HTERT RPE-1 (cell line): ENCODE results near the gene DDR1.
"Not testable (repeated sequence)": the region's sequence is repeated elsewhere in the genome, so short reads cannot be mapped to it uniquely, and the experiment has no call there.

Experiments used
- in situ Hi-C: fragments of 300-500 bp; cut with MboI; formaldehyde crosslinking; loops from 4 replicates; pipeline ENCODE4 v1.14.3; 2020; ENCODE audit warnings: low sequenced_read_pairs

The DDR1 gene

DNA sequence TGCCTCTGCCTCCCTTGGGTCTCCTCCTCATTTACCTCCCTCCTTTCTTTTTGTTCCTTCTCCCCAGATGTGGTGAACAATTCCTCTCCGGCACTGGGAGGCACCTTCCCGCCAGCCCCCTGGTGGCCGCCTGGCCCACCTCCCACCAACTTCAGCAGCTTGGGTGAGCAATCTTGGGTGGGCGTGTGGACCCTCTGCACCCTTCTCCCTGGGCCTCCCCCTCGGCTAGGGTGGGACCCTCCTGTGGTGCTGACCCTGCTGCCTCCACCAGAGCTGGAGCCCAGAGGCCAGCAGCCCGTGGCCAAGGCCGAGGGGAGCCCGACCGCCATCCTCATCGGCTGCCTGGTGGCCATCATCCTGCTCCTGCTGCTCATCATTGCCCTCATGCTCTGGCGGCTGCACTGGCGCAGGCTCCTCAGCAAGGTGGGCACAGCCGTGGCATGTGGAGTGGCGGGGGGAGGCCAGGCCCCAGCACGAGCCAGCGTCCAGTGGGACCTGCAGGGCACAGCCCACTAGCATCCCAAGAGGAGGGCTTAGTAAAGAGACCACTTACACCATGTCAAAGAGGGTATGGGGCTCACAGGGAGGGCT lies 8.8 kb downstream of the DDR1 start:
- in situ Hi-C loops = no loop called here

DNA sequence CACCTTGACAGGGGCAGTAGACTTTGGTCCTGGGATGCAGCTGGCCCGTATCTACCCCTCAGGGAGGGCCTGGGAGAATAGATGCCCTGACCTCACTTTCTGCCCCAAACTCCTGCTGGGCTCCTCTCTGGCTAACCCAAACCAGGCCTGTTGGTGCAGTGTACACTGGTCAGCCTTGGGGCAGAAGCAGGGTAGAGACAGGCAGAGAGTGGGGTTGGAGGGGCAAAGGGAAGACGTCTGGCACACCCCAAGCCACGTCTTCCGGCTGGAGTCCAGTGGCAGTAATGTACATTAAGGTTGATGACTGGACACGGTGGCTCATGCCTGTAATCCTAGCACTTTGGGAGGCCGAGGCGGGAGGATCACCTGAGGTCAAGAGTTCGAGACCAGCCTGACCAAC lies 9.3 kb downstream of the DDR1 start:
- in situ Hi-C loops = no loop called here

DNA sequence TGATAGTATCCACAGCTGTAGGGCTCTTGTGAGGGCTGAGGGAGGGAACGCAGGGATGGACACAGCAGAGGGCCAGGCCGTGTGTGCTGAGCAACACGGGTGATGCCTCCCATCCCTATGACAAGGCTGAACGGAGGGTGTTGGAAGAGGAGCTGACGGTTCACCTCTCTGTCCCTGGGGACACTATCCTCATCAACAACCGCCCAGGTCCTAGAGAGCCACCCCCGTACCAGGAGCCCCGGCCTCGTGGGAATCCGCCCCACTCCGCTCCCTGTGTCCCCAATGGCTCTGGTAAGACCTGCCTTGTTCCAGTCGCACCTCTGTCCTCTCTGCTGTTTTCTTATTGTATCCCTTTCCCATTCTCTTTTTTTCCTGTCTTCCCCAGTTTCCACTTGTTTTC lies 10.1 kb downstream of the DDR1 start:
- in situ Hi-C loops = no loop called here

DNA sequence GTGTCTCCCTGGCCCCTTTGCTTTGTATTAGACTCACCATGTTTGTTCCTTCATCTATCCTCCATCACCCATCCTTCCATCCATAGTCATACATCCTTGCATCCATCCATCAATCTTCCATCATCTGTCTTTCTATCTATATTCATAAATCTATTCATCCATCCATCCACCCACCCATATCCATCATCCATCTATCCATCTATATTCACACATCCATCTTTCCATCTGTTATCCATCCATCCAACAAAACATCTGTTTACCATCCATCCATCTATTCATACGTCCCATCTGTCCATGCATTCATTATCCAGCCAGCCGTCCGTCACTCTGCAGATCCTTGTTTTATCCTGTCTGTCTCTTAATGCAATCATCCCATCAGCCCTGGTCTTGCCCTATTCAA lies 10.6 kb downstream of the DDR1 start:
- in situ Hi-C loops = no loop called here

DNA sequence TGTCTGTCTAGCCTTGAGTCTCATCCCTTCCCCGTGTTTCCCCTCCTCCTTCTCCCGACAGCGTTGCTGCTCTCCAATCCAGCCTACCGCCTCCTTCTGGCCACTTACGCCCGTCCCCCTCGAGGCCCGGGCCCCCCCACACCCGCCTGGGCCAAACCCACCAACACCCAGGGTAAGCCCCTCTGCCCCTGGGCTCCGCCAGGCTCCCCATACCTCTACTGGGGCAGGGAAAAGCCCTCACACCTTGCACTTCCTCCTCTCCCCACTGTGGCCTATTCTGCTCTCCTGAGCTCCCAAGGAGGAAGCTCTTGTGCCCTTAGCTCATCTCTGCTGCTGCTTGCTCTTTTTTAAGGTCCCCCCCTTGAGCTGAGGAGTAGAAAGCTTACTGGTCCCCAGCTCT lies 11.0 kb downstream of the DDR1 start:
- in situ Hi-C loops = no loop called here

DNA sequence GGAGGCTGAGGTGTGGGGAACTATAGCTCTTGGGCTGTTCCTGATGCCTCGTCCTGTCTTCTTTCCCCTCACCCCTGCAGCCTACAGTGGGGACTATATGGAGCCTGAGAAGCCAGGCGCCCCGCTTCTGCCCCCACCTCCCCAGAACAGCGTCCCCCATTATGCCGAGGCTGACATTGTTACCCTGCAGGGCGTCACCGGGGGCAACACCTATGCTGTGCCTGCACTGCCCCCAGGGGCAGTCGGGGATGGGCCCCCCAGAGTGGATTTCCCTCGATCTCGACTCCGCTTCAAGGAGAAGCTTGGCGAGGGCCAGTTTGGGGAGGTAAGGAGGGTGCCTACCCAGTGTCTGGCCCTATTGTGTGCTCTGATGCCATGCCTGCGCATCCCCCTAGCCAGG lies 12.2 kb downstream of the DDR1 start:
- in situ Hi-C loops = no loop called here

DNA sequence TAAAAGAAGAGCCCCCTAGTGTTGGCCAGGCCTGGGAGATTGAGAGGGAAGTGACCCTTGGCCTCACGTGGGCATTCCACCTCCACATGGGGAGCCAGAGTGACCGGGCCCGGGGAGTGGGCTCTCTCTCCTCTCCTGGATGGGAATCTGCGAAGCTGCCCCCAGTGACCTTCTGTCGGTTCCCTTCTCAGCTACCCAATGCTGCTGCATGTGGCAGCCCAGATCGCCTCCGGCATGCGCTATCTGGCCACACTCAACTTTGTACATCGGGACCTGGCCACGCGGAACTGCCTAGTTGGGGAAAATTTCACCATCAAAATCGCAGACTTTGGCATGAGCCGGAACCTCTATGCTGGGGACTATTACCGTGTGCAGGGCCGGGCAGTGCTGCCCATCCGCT lies 13.6 kb downstream of the DDR1 start:
- in situ Hi-C loops = no loop called here

DNA sequence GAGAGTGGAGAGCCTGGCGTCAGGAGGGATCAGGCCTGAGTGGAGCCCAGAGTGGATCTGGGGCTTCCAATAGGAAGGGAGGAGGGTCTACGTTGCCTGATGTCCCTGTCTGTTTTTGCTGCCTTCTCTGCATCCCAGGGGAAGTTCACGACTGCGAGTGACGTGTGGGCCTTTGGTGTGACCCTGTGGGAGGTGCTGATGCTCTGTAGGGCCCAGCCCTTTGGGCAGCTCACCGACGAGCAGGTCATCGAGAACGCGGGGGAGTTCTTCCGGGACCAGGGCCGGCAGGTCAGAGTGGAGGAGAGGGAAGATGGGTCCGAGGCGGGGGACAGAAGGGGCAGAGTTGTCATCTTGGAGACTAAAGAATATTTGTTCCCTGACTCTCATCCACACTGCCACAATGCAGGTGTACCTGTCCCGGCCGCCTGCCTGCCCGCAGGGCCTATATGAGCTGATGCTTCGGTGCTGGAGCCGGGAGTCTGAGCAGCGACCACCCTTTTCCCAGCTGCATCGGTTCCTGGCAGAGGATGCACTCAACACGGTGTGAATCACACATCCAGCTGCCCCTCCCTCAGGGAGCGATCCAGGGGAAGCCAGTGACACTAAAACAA lies 14.5 kb downstream of the DDR1 start:
- in situ Hi-C loops = no loop called here

DNA sequence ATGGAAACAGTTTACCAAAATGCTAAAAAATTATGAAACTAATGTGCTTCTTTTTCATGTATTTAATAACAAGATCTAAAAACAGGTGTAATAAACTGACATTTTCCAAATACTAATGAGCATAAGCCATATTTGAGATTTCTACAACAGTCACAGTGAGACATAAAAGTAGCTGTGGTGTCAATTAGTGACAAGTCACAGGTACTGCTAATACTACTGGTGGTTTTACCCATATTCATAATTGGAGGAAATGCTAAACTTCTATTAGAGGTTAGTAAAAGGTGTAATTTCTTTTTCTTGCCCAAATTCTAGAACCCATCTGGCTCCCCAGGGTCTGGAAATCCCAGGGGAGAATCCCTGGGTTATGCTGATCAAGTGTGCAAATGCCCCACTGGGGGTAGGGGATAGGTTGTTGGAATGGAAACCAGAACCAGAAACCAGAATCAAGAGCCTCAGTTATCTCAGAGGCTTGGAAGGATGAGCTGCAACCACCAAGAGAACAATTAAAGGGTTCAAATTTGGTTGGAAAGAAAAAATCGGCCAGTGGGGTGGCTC lies 16.6 kb downstream of the DDR1 start:
- in situ Hi-C loops = no loop called here

DNA sequence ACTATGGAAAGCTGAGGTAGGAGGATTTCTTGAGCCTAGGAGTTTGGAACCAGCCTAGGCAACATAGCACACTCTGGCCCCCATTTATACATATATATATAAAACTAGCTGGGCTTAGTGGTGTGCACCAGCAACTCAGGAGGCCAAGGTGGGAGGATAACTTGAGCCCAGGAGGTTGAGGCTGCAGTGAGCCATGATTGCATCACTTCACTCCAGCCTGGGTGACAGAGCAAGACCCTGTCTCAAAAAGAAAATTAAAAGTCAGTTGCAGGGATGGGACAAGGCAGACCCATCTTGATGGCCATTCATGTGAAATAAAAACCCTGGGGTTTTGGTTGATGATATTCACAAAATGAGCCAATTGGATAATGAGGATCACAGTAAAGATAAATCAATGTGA lies 17.1 kb downstream of the DDR1 start:
- in situ Hi-C loops = no loop called here

DNA sequence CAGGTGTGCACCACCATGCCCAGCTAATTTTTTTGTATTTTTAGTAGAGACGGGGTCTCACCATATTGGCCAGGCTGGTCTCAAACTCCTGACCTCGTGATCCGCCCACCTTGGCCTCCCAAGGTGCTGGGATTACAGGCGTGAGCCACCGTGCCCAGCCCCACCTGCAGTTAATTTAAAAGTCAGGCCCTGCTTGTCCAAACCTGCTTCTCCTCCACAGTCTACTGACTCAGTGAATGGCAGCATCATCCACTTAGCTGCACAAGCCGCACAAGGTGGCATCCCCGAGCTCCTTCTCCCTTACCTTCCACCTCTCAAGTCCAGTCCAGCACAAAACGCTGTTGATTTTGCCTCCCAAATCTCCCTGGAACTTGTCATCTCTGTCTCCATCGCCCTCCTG lies 17.9 kb downstream of the DDR1 start:
- in situ Hi-C loops = not testable (repeated sequence)

DNA sequence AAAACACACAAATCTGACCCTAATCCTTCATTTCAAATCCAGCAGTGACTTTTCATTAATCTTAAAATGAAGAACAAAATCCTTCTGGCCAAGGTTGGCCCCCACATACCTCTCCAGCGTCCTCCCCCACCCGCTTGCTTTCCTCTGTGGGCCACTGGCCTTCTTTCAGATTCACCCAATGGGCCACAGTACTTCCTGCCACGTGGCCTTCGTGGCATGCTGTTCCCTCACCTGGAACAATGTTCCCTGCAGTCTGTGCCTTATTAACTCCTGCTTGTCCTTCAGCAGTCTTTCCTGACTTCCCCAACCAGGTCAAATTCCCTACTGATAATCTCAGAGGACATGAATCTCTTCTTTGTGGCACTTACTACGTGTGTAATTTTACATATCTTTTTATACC lies 18.4 kb downstream of the DDR1 start:
- in situ Hi-C loops = no loop called here

DNA sequence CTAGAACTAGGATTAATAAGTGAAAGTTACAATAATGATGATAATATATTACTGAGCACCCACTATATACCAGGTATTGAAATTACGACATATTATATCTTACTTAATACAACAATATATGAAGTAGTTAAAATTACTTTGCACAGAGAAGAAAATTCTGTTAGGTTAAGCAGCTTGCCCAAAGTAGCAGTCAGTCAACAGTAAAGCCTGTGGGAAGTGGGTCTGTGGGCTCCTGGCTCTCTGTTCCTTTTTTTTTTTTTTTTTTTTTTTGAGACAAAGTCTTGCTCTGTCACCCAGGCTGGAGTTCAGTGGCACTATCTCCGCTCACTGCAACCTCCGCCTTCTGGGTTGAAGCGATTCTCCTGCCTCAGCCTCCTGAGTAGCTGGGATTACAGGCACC lies 18.9 kb downstream of the DDR1 start:
- in situ Hi-C loops = no loop called here

DNA sequence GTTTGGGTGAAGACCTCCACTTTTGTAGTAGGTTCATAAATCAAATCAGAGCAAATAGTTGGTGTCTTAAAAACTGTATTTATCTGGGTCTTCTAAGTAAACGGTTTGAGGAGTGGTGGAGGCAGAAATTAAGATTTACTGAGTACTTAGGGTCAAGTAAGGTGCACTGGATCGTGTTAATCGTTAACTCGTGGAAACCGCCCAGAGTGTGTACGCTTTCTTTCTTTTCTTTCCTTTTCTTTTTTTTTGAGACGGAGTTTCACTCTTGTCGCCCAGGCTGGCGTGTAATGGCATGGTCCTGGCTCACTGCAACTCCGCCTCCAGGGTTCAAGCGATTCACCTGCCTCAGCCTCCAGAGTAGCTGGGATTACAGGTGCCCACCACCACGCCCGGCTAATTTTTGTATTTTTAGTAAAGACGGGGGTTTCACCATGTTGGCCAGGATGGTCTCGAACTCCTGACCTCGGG lies 23.0 kb downstream of the DDR1 start:
- in situ Hi-C loops = not testable (repeated sequence)

DNA sequence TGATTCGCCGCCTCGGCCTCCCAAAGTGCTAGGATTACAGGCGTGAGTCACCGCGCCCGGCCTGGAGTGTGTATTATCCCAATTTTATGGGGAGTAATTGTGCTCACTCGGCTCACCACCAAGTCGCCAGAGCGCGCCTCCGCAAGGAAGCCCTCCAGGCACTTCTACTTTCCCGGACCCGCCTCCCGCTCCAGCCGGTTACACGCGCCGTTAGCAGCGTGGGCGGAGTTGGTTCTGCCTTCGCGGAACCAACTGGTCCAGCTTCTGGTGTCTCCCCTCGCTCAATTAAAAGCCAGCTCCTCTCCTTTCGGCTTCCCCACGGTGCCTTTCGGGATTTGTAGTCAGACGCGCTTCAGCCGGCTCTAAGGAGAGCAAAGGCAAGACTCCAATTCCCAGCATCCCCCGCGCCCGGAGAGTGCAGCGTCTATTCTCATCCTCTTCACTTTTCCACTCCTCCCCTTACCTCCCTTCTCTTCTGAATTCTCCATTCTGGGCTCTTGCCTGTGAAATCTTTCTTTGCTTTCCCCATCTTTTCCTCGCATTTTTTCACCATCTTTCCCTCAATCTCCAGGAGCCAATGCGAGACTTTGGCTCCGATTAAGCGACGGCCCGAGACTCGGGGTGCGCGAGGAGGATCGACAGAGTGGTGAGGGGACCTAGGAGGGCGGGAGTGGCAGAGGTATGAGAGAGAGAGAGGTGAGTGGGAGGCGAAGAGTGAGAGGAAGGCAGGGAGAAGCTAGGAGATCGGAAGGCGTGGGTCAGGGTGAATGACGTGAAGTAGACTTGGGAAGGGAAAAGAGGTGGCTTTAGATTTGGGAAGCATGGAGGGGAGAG lies 23.7 kb downstream of the DDR1 start, which contains the start of gene GTF2H4:
Gene GTF2H4 (plus strand): TSS at position 450 of the 834 bp plus-strand sequence.
- in situ Hi-C loops = no loop called here

DNA sequence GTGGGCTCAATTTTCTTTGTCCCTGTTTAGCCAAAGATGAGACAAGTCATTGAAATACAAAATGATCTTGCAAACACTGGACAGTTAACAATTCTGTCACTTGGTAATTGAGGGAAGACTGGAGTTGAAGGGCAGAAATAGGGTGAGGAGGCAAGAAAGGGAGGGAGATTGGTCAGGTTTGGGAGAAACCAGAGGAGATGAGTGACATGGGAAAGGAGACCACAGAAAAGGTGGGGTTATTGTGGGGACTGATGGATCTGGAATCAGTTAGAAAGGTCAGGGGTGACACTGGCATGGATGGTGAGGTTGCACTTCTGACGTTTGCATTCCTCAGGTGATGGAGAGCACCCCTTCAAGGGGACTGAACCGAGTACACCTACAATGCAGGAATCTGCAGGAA lies 24.4 kb downstream of the DDR1 start:
- in situ Hi-C loops = no loop called here

DNA sequence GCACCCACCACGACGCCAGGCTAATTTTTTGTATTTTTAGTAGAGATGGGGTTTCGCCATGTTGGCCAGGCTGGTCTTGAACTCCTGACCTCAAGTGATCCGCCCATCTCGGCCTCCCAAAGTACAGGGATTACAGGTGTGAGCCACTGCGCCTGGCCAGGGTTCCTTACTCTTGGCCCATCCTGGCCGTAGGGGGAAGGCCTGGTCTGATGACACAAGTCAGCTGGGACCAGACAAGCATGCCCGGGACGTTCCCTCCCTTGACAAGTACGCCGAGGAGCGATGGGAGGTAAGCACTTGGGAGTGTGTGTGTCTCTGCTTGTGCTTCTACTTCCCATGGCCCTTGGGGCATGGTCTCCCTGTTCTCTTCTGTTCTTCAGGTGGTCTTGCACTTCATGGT lies 26.2 kb downstream of the DDR1 start:
- in situ Hi-C loops = not testable (repeated sequence)

DNA sequence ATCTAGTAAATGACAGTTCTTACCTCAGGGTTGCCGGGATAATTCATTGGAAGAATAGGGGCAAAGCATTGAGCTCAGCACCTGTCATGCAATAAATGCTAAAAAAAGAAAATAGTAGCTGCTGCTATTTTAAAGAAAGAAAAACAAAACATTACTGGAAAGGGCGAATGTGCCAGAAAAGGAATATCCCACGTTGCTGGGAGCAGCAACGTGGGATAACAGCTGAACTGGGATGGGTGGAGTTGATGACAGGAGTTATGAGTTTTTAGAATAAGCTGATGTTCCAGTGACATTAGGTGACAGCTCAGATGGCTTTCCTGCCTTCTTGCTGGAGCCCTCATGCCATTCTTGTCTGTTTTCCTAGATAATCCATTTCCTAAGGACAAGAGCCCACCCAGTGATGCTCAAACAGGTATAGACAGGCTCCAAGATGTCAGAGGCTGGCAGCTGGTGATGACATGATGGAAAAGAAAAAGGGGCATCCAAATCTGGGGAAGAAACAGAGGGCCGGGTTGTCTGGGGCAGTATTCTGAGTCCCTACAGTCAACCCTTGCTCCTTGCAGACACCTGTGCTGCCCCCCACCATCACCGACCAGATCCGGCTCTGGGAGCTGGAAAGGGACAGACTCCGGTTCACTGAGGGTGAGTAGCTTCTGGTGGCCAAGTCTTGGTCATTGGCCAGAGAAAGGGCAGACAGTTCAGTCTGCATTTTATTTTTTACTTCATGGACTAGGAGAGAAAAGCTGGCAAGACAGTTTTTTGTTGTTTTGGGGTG lies 28.6 kb downstream of the DDR1 start:
- in situ Hi-C loops = no loop called here

DNA sequence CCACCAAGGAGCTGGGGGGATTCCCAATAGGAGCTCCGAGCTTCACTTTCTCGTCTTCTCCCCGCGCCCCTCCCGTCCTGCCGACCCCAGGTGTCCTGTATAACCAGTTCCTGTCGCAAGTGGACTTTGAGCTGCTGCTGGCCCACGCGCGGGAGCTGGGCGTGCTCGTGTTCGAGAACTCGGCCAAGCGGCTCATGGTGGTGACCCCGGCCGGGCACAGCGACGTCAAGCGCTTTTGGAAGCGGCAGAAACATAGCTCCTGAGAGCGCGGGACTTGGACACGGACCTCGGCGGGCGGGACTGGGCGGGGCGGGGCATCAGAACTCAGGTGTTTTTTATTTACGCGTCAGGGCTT lies 29.4 kb downstream of the DDR1 start:
- in situ Hi-C loops = no loop called here

DNA sequence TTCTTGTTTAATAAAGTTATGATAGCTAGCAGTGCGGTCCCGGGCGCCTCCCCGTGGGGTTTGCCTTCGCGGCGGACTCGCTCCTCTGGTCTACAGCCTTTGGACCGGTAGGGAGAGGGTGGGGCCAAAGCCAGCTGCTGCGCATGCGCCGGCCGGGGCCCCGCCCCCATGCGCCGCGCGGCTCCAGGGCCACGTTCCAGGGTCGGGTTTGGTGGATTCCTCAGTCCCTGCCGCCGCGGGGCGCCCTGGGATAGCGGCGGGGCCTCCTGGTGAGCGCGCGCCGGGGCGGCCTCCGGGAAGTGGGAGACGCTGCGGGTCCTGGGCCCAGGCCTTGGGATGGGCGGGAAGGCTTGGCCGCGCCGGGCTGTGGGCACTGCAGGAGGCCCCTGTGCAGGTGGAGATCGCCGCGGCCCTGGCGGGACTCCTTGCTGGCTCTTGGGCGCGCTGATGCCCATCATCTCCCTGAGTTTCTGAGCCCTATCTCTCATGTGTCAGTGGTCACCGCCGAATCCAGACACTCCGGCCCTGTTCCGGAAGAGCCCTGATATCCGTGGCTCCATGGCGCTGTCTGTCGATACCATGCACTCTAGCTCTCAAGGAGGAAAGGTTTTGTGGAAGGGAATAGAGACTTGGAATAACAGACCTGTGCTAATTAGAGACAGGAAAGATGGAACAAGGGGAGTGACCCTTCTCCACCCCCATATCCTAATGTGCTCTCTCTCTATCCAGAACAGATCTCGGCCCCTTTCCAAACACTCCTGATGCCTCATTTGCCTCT lies 29.9 kb downstream of the DDR1 start, which contains the start of gene VARS2:
Gene VARS2 (plus strand): TSS at position 163 of the 778 bp plus-strand sequence. CDS start 599 bp downstream, at position 762.
- in situ Hi-C loops = no loop called here
